A673 (cell line): ENCODE data around the gene MT1H. TPM values are rescaled to one million over a fixed set of nuclear protein-coding genes. Genes with fewer than 3 reads are reported as not detected.

ENCODE experiments used
- BruUV-seq: library from RNA; stranded (reverse); fragments of 400-500 nt; replicated peaks from 2 replicates; lab custom pipeline; 2021; lab: Mats Ljungman, UMichigan
- CTCF ChIA-PET: fragments of 300-600 bp; sonication (Branson Sonifier 250); formaldehyde crosslinking; loops from one replicate; lab custom pipeline; 2022; ENCODE audit warnings: antibody characterized with exemption; lab: Charles Lee
- POLR2A ChIA-PET: fragments of 300-600 bp; sonication (Branson Sonifier 250); formaldehyde crosslinking; loops from one replicate; lab custom pipeline; 2022; ENCODE audit warnings: antibody characterized with exemption; ENCODE audit not compliant: low non-redundant PET; lab: Charles Lee
- DNase-seq: peaks from one replicate; pipeline ENCODE4 v3.0.0-alpha.2; 2015; ENCODE audit warnings: low spot score
- H3K27ac ChIP-seq: fragments of 200-600 bp; sonication (generic); 2 replicates; pipeline ENCODE4 v1.5.1; 2016; ENCODE audit warnings: mixed run types, low read depth, mild to moderate bottlenecking, mixed read lengths, antibody characterized with exemption, low read length; ENCODE audit not compliant: poor library complexity, severe bottlenecking
- H3K27me3 ChIP-seq: fragments of 200-600 bp; sonication (generic); replicated peaks from 2 replicates; pipeline ENCODE4 v1.6.1; 2017; ENCODE audit warnings: mixed run types, low read depth, mild to moderate bottlenecking, mixed read lengths, antibody characterized with exemption, low read length; ENCODE audit not compliant: insufficient read depth, poor library complexity
- H3K36me3 ChIP-seq: fragments of 200-600 bp; sonication (generic); 2 replicates; pipeline ENCODE4 v1.6.1; 2016; ENCODE audit warnings: mixed run types, mild to moderate bottlenecking, mixed read lengths, antibody characterized with exemption, low read length; ENCODE audit not compliant: insufficient read depth, poor library complexity, severe bottlenecking
- H3K4me1 ChIP-seq: fragments of 200-600 bp; sonication (generic); 2 replicates; pipeline ENCODE4 v1.6.1; 2017; ENCODE audit warnings: mixed run types, mild to moderate bottlenecking, mixed read lengths, antibody characterized with exemption, low read length; ENCODE audit not compliant: insufficient read depth, poor library complexity, severe bottlenecking
- H3K4me3 ChIP-seq: fragments of 200-600 bp; sonication (generic); 2 replicates; pipeline ENCODE4 v1.5.1; 2016; ENCODE audit warnings: low read depth, mixed run types, mild to moderate bottlenecking, mixed read lengths, low read length; ENCODE audit not compliant: poor library complexity, severe bottlenecking
- H3K9me3 ChIP-seq: fragments of 200-600 bp; sonication (generic); 2 replicates; pipeline ENCODE4 v1.6.1; 2016; ENCODE audit warnings: mixed run types, low read depth, mild to moderate bottlenecking, mixed read lengths, antibody characterized with exemption, low read length; ENCODE audit not compliant: poor library complexity, severe bottlenecking
- EZH2 ChIP-seq: fragments of 200-600 bp; sonication (generic); IDR thresholded peaks from 2 replicates; pipeline ENCODE4 v1.6.1; 2017; ENCODE audit warnings: borderline replicate concordance, low read depth, mild to moderate bottlenecking, mixed read lengths, antibody characterized with exemption, low read length; ENCODE audit not compliant: poor library complexity, severe bottlenecking
- intact Hi-C: fragments of 100-400 bp; cut with micrococcal nuclease; formaldehyde crosslinking; loops from one replicate; pipeline ENCODE4 v1.10.0; 2022; ENCODE audit not compliant: unreplicated experiment
- total RNA-seq: library from RNA; stranded (reverse); gene quantifications from 2 replicates; pipeline ENCODE4 v1.2.3, GENCODE V29; 2021
- TF ChIP-seq, protein P1 (sequence below): fragments of 300-800, 200-600 bp; sonication (generic); conservative IDR thresholded peaks from 2 replicates; pipeline ENCODE4 v1.5.1; 2017; ENCODE audit warnings: low read depth, mild to moderate bottlenecking, antibody characterized with exemption, low read length, moderate library complexity, mixed read lengths

MT1H gene
- total RNA-seq, 1 experiment from 2014 or later = 2.4 TPM

DNA sequence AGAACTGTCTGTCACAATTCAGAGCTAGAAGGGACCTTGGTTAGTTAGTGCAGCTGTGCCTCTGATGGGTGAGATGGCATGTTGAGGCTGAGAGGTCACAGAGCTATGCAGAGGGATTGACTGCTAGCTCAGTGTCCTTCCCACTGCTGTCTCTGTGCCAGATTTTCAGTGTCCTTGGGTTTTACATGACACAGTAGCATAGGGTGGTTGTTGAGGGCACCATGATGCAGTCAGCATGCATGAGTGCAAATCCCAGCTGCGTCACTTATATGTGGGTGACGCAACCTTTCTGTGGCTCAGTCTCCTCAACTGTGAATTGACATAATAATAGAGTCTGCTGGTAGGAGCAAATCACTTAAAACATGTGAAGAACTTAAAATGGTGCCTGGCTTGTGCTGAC lies 28.4 kb upstream of the MT1H start:
- no peak overlapping the region for H3K4me3 ChIP-seq
- TF ChIP-seq, protein P1, sequence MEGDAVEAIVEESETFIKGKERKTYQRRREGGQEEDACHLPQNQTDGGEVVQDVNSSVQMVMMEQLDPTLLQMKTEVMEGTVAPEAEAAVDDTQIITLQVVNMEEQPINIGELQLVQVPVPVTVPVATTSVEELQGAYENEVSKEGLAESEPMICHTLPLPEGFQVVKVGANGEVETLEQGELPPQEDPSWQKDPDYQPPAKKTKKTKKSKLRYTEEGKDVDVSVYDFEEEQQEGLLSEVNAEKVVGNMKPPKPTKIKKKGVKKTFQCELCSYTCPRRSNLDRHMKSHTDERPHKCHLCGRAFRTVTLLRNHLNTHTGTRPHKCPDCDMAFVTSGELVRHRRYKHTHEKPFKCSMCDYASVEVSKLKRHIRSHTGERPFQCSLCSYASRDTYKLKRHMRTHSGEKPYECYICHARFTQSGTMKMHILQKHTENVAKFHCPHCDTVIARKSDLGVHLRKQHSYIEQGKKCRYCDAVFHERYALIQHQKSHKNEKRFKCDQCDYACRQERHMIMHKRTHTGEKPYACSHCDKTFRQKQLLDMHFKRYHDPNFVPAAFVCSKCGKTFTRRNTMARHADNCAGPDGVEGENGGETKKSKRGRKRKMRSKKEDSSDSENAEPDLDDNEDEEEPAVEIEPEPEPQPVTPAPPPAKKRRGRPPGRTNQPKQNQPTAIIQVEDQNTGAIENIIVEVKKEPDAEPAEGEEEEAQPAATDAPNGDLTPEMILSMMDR = no peak
- H3K4me1 ChIP-seq = no peaks in the 10 kb centered on the region
- H3K36me3 ChIP-seq = no peaks in the 10 kb centered on the region
- BruUV-seq = no TSS peak
- H3K27me3 ChIP-seq = peaks cover 57% of the 10 kb centered on the region
- no peaks in the 10 kb centered on the region for H3K9me3 ChIP-seq
- POLR2A ChIA-PET = no interaction called here
- DNase-seq = no peak
- CTCF ChIA-PET = no interaction called here
- H3K27ac ChIP-seq = no peak overlapping the region
- intact Hi-C loops = no loop called here

DNA sequence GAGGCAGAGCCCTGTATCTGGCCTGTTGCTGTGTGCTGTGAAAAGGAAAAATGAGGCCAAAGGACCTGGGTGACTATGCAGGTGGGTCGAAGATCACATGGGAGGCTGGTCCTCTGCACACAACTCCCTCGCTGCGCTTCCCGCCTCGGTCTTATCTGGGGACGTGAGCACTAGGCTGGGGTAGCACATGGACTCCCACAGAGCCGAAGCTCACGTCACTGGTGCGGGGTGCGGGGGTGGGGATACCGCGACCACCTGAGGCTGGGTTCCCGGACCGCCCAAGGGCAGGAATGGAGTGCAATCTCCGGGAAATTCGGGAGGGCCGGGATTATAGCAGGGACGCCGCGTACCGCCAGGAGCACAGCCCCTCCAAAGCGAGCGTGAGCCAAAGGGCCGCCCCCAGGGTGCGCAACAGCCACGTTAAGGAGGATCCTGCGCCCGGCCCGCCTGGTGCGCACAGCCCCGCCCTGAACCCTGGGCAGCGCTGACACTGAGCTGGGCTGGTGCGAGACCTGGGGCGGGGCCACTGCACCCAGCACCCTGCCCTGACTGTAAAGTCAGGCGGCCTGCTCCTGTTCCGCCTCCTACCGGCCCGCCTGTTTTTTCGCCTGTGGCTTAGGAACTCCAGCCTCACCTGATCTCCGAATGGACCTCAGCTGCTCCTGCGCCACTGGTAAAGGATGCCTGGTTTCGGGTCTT lies 26.4 kb upstream of the MT1H start:
- intact Hi-C loops = no loop called here
- CTCF ChIA-PET = interaction anchor here (0.7 kb wide), 1 partner anchor 37 kb away, joined by 3 read pairs; no protein-coding TSS in a partner anchor

DNA sequence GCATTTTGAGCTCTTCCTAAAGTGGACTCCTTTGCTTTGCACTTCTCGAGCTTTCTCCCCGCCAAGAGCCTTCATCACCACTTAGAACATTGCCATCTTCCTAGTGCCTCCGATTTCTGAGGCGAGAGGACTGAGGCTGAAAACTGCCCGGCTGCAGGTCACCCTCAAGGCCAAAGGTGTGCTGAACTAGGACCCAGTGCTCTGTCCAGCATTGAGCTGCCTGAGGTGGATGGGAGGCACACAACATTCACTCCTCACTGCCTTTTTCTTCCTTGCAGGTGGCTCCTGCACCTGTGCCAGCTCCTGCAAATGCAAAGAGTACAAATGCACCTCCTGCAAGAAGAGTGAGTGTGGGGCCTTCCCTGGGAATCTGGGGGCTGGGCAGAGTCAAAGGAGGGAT lies 25.8 kb upstream of the MT1H start:
- no peak overlapping the region for H3K4me3 ChIP-seq
- BruUV-seq = no TSS peak
- no peak for TF ChIP-seq EZH2
- TF ChIP-seq, protein P1 = no peak
- no peaks in the 10 kb centered on the region for H3K4me1 ChIP-seq
- H3K9me3 ChIP-seq = no peaks in the 10 kb centered on the region
- ChIA-PET CTCF (interaction anchor here (0.7 kb wide), 1 partner anchor 38 kb away, joined by 3 read pairs; no protein-coding TSS in a partner anchor), POLR2A (no interaction called here)
- H3K27ac ChIP-seq = no peak overlapping the region
- H3K27me3 ChIP-seq = peaks cover 34% of the 10 kb centered on the region
- H3K36me3 ChIP-seq = no peaks in the 10 kb centered on the region
- DNase-seq = no peak
- intact Hi-C loops = no loop called here

More for the DNA sequence above, 26.4 kb upstream of the MT1H start:
- peak; percentile 37 for DNase-seq
- Histone ChIP-seq H3K4me3 (peak overlapping the region; percentile 17), H3K9me3 (no peaks in the 10 kb centered on the region), H3K36me3 (no peaks in the 10 kb centered on the region), H3K27me3 (peaks cover 37% of the 10 kb centered on the region), H3K27ac (no peak overlapping the region), H3K4me1 (no peaks in the 10 kb centered on the region)
- no TSS peak for BruUV-seq
- POLR2A ChIA-PET = no interaction called here
- TF ChIP-seq, protein P1 = peak; percentile 31; the same call in 1 of the 2 replicates
- no peak for TF ChIP-seq EZH2
